ENCODE results near the gene KCNMA1. TPM values are rescaled to one million over a fixed set of nuclear protein-coding genes. Genes with fewer than 3 reads are reported as not detected.

The KCNMA1 gene
- total and polyA plus RNA-seq, 9 of the 15 experiments (the other 6 are each of a cell fraction or from before 2014, with no cell fraction given) = 0.01 to 0.95 (median 0.15) TPM; not detected in 4

GRCh38 chr10:77492368-77492994, 145.1 kb downstream of the KCNMA1 start:
- BruUV-seq (replicated peaks) = no TSS peak
- H3K4me1 ChIP-seq (replicated peaks in 1 of 2; ENCODE audit: control insufficient read depth in 2 of 2, insufficient read depth in 2 of 2, low read length in 2 of 2) = no peaks in the 10 kb centered on the region
- H3K9me1 ChIP-seq (ENCODE audit: control insufficient read depth, insufficient read depth, low read length) = no peaks in the 10 kb centered on the region
- no peak overlapping the region for H3K27ac ChIP-seq (ENCODE audit: extremely low read depth, low read depth, low read length)
- no peak overlapping the region for H2AFZ ChIP-seq (ENCODE audit: low read depth, low read length)
- WGBS (ENCODE audit: insufficient coverage, low coverage, missing lambda C conversion rate) = 0% methylated on average over 4 of the region's 4 CpGs
- H3K9ac ChIP-seq (ENCODE audit: insufficient read depth in 1 of 2, low read depth in 2 of 2, low read length in 2 of 2) = no peak overlapping the region
- in situ Hi-C loops (cut with MboI) (no loop called here), intact Hi-C loops (cut with micrococcal nuclease) (loop anchor here (10.0 kb wide), 1 partner anchor 152 kb away; no protein-coding TSS in a partner anchor)
- H3K9me3 ChIP-seq (replicated peaks; ENCODE audit: control insufficient read depth, insufficient read depth, low read depth, low read length) = no peaks in the 10 kb centered on the region
- FAIRE-seq = no peak
- no peak overlapping the region for H3K4me2 ChIP-seq (ENCODE audit: insufficient read depth, low read length)
- H3K79me2 ChIP-seq (ENCODE audit: control insufficient read depth, insufficient read depth, low read length) = no peaks in the 10 kb centered on the region
- H3K27me3 ChIP-seq (ENCODE audit: control insufficient read depth in 2 of 2, insufficient read depth in 2 of 2, low read length in 2 of 2) = peaks cover 4 to 17% of the 10 kb centered on the region in 2 experiments; a peak in 2 of 5 replicates
- peaks cover 7% of the 10 kb centered on the region; the same call in 1 of the 2 replicates for H4K20me1 ChIP-seq (replicated peaks; ENCODE audit: control insufficient read depth, insufficient read depth, low read length)
- POLR2A ChIA-PET = interaction anchor here (1.1 kb wide), 1 partner anchor 8 kb away, joined by 3 read pairs; no protein-coding TSS in a partner anchor
- H3K4me3 ChIP-seq = no peak overlapping the region
- DNase-seq (ENCODE audit: extremely low read depth in 1 of 4, low spot score in 3 of 4) = no peak
- H3K36me3 ChIP-seq (ENCODE audit: control insufficient read depth, insufficient read depth, low read length) = no peaks in the 10 kb centered on the region
- CTCF ChIA-PET (ENCODE audit: low intra/inter-chr PET ratio) = no interaction called here
- no peak for ATAC-seq
- TF ChIP-seq ZNF699 (CRISPR knock-in tag; IDR thresholded peaks at IDR 0.05; ENCODE audit: insufficient replicate concordance) = no peak
- TF ChIP-seq ARID3B (CRISPR knock-in tag; IDR thresholded peaks at IDR 0.05; ENCODE audit: borderline replicate concordance) = no peak
- no peak for TF ChIP-seq REST (IDR thresholded peaks at IDR 0.05; ENCODE audit: borderline replicate concordance)
- no peak for TF ChIP-seq REST (CRISPR knock-in tag; IDR thresholded peaks at IDR 0.05; ENCODE audit: low read depth)
- TF ChIP-seq ZNF398 (CRISPR knock-in tag; IDR thresholded peaks at IDR 0.05) = no peak
- TF ChIP-seq EZH2 (IDR thresholded peaks at IDR 0.05; ENCODE audit: borderline replicate concordance, low read depth, low read length) = no peak
- no peak for TF ChIP-seq ARNT (IDR thresholded peaks at IDR 0.05)
- TF ChIP-seq EWSR1 (IDR thresholded peaks at IDR 0.05; ENCODE audit: borderline replicate concordance, low read depth, partially characterized antibody) = no peak
